Dermis microvascular lymphatic vessel endothelial cell (primary cell): ENCODE measurements around the gene BDH1. TPM values are rescaled to one million over a fixed set of nuclear protein-coding genes. Genes with fewer than 3 reads are reported as not detected.
"Not testable (repeated sequence)": the region's sequence is repeated elsewhere in the genome, so short reads cannot be mapped to it uniquely, and the experiment has no call there.

ENCODE experiments used
- DNase-seq, 2 donors: peaks; one replicate each; pipeline versions ENCODE4 v3.0.0 to v3.0.0-alpha.2; 2010; ENCODE audit warnings: low read depth in 2 of 2
- total RNA-seq: library from RNA; depleted of rRNA; stranded (reverse); fragments of >200 nt; gene quantifications from 2 replicates; pipeline ENCODE4 v1.2.1, GENCODE V29; 2014

Gene BDH1
- total RNA-seq, 1 donor from 2014 or later: 3.1 TPM

DNA sequence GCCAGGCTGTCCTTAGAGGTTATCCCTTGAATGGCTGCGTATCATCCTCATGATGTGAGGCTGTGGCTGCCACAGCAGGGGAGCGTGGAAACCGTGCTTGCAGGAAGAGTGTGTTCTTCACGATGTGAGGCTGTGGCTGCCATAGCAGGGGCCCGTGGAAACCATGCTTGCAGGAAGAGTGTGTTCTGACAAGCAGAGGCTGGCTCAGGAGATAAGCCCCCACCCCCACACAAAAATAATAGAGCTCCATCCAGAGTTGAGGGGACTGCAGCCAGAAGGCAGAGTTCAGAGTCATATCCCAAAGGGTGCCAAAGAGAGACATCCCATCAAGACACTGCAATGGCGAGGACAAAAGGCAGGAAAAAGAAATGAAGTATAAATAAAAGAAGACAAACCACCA is 22.6 kb upstream of the BDH1 start:
- no peak for DNase-seq

GRCh38 chr3:197577366-197578074 is 21.8 kb upstream of the BDH1 start:
- no peak for DNase-seq

DNA sequence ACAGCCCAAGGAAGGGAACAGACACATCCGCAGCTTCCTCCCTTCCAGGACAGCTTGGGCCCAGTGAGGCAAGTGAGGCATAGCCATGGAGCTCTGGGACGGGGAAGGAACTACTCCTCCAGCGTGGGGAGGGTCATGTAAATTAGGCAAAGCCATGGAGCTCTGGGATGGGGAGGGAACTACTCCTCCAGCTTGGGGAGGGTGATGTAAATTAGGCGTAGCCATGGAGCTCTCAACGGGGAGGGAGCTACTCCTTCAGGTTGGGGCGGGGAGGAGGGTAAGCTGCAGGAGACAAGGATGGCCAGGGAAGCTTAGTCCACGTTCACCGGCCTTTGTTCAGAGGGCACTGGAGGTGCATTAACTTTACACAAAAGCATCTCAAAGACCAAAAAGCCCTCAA is 21.1 kb upstream of the BDH1 start:
- no peak for DNase-seq

DNA sequence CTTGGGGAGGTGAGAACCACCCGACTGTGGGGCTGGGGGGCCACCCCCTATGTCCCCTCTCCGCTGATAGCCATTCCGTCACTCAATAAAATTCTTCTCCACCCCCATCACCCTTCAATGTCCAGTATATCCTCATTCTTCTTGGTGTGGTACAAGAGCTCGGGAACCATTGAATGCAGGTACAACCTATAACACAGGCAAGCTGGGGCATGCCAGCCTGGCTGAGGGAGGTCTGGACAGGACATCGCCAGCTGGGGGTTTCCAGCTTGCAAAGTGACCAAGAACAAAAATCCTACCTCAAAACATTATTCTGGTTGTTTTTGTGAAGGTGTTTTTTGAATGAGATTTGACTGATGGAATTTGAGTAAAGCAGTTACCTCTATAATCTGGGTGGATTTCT is 19.6 kb upstream of the BDH1 start:
- no peak for DNase-seq

DNA sequence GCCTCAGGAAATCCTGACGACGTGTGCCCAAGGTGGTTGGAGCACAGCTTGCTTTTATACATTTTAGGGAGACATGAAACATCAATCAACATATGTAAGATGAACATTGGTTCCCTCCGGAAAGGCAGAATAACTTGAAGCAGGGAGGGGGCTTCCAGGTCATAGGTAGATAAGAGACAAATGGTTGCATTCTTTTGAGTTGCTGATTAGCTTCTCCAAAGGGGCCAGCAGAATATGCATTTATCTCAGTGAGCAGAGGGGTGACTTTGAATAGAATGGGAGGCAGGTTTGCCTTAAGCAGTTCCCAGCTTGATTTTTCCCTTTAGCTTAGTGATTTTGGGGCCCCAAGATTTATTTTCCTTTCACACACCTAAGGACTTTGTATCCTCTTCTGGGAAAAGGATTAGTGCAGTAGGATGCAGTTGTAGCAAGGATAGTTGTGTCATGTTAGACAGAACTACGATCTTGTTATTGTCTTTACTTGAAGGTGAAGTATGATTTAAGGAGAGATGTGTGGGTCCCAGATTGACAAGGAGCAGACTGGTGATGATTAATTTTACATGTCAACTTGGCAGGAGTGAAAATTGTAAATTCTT is 18.7 kb upstream of the BDH1 start:
- DNase-seq: not testable (repeated sequence)

DNA sequence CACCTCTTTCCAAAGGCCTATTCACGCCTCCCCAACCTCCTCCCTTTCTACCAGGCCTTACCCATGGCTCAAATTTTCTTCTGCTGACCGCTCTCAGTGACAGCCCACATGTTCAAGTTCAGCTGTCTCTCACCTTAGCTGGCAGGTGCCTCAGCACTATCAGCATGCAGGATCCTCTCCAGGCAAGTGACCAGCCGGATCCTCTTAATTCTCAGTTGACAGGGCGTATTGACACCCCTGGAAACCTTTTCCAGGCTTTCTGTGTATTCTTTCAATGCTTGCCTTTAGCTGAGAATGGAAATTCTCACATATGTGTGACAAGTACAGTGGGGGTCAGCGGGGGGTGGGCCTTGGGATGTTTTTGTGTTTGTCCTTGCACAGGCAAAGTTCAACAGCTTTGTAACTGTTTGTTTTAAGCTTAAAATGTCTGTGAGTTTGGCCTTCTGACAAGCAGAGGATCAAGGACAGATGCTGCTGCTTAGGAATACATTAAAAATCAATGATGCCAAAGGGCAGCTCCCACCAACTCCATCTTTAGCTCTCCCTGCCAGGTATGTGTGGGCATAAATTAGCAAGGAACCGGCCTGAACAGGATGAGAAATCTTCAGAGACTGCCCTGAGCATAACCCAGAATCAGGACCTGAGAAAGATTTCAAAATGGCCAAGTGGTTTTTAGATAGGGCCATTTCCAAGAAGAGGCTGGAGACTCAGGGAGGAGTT is 17.4 kb upstream of the BDH1 start:
- no peak for DNase-seq

DNA sequence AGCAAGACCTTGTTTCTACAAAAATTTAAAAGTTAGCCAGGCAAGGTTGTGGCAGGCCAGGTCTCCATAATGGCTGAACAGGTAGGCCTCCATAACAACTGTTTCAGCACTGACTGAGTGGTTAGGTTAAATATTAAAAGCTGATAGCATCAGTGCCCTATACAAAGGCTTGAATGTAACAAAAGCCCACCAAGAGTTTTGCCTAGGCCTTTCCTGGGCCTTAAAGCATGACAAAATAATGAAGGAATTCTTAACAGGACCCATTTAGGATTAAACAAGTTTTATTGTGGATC is 16.1 kb upstream of the BDH1 start:
- DNase-seq: not testable (repeated sequence)

DNA sequence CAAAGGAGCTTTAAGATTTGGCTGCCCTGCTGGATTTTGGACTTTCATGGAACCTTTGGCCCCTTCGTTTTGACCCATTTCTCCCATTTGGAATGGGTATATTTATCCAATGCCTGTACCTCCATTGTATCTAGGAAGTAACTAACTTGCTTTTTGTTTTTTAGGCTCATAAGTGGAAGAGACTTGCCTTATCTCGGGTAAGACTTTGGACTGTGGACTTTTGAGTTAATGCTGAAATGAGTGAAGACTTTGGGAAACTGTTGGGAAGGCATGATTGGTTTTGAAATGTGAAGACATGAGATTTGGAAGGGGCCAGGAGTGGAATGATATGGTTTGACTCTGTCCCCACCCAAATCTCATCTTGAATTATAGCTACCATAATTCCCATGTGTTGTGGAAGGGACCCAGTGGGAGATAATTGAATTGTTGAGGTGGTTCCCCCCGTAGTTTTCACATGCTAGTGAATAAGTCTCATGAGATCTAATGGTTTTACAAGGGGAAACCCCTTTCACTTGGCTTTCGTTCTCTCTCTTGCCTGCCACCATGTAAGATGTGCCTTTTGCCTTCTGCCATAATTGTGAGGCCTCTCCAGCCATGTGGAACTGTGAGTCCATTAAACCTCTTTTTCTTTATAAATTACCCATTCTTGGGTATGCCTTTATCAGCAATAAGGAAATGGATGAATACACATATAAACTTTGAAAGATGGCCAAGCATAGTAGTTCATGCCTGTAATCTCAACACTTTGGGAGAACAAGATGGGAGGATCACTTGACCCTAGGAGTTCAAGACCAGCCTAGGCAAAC is 15.5 kb upstream of the BDH1 start:
- DNase-seq: not testable (repeated sequence)

GRCh38 chr3:197569433-197569832 is 13.7 kb upstream of the BDH1 start:
- DNase-seq: not testable (repeated sequence)

- no peak for DNase-seq
These were observed 12.3 kb upstream of the BDH1 start for GRCh38 chr3:197567904-197568681.

GRCh38 chr3:197566155-197566554 is 10.4 kb upstream of the BDH1 start:
- DNase-seq: peak in 1 of 2 donors; percentile 61

DNA sequence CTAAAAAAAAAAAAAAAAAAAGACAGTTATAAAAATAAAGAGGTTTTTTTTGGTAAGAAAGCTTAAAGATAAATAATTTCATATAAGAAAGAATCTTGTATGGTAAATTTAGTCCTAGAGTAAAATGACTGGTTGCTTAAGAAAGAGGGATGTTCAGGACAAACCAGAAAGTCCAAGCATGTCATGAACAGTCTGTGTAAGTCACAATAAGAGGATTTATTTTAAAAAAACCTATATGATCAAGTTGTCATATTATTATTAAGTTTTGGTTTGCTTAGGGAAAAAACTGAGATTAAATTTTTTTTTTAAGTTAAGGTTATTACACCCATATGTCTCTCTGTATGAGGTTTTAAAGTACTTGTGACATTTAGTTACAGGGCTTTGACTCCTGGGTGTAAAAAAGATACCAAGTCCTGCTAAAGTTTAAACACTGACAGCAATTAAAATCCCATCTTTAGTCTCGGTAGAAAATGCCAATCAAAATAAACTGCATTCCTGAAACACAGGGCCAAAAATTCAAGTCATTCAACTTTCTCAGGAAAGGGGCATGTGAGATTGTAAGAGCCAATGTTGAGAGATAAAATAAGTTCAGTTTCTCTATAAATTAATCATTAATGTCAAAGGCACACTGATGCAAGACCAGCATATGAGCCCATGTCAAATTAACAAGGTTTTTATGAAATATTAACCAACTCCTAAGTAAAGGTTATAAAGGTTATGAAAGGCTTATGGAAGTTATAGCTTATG is 8.5 kb upstream of the BDH1 start:
- DNase-seq: no peak

DNA sequence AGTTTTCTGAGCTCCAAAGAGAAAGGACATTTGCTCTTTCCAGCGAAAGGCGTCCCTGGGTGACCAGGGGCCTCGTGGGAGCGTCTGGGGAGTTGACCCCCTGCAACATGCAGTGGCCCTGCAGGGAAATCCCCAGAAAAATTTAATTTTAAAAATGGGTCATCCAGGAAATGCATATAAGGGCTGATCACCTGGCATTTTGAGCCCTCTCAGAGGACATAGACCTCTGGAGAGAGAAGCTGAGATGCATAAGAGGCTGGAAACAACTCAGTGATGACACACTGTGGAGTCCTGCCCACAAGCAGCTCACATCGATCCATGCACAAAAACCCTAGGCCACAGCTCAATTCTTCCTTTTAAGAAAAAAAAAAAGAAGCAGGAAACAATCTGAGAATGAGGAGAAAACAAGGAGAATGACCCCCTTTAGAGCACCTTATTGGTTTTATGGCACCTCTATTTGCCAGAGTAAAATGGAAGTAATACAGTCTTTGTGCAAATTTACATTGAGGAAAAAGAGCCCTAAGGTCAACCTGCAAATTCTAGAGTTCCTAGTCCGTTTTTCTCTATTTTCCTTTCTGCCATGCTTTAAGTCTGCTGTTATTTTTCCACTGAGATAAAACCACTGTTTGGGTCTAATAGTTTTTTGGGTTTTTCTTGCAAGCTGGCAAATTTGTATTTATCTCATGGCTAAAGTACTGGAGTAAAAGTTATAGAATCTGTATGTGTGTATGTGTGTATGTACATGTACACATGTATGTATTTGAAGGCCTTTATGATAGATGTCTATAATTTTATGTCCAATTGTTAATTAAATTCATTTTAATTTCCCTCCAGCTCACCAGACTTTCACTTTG is 6.9 kb upstream of the BDH1 start:
- DNase-seq: no peak

- DNase-seq: no peak
These were observed 6.2 kb upstream of the BDH1 start for GRCh38 chr3:197561926-197562325.

DNA sequence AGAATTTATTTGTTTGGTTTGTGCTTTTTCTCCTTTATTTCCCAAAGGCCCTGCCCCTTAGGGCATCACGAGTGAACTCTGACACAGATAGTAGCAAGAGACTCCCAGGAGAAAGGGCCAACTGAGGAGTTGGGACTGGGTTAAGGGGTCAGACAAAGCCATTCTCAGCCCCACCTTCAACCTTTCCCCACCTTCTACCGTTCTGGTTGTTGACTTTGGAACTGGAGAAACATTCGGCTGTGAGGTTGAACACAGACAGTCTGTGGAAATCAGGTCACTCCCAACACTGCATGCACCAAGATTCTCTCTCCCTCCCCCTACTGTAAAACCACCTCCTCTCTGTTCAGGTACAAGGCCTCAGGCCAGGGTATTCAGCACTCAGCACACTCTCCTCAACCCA is 3.9 kb upstream of the BDH1 start:
- DNase-seq: no peak

GRCh38 chr3:197554562-197555280 is 1.0 kb downstream of the BDH1 start:
- DNase-seq: peak; percentile 88 to 96

GRCh38 chr3:197554196-197554561 is 1.6 kb downstream of the BDH1 start:
- DNase-seq: no peak

DNA sequence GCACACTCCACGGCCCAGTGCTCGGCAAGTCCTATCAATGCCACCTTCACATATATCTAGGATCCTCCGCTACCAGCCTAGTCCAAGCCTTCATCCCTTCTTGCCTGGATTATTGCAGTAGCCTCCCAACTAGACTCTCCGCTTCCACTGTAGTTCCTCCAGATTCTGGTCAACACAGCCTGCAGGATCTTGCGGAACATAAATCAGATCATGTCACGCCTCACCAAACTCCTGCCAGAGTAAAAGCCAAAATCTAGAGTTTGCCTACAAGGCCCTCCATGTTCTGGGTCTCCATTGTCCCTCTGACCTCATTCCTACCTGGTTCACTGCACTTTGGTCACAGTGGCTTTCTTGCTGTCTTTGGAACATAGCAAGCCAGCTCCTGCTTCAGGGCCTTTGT is 3.6 kb downstream of the BDH1 start:
- no peak for DNase-seq

DNA sequence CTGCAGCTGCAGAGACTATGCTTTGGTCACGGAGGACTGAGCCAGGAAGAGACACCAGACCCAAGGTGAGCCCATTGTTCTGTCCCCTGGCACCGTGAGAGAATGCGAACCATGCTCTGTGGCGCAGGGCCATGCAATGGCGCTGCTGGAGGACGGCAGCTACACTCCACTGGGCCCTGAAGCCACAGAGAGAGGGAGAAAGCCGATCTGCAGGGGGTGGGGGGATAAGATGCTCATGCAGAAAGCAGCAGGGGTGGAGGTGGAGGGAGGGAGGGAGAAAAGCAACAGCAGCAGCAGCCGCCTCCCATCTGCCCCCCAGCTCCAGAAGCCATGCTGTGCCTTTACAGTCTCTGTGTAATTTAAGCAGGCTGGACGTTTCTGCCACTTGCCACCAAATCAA is 5.3 kb downstream of the BDH1 start:
- DNase-seq: no peak
